HG02642 (cell line): ENCODE results near the gene GLCE.

Source experiments
- ATAC-seq: cut with Tn5 transposase; IDR thresholded peaks from one replicate; pipeline ENCODE4 v1.9.1; 2021; ENCODE audit warnings: mild to moderate bottlenecking; ENCODE audit not compliant: unreplicated experiment, poor library complexity

GLCE gene

DNA sequence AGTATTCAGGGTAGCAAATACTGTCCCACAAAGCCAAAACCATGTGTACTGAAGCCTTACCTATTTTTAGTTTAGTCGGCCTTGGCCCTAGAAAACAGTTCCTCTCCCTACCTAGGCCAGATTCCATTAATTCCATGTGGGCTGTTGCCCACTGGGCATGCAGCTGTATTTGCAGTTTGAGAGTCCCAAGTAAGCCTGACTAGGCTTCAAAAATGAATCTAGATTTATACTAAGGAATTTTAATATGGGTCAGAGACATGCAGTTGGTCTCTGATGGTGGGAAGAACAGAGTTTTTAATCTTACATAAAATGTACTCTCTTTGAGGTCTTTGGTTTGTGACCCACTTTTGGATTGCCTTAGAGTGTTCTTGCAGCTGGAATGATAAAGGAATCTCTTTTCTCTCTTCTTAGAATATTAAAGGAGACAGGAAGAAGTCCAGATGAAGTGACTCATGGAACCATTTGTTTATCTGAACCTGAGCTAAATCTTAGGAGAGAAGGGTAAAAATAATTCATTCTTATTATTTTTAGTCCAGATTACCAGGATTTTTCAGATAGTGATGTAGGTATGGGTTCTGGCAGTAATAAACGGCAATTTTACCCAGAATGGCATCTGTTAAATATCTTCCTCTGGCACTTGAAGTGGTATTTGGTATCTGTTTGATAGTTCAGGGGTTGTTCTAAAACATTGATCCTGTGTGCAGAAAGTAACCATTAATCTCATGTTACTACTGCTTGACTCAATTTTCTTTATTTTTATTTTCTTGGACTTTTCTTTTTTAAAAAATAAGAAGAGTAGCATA lies 33.8 kb downstream of the GLCE start:
- ATAC-seq: no peak

DNA sequence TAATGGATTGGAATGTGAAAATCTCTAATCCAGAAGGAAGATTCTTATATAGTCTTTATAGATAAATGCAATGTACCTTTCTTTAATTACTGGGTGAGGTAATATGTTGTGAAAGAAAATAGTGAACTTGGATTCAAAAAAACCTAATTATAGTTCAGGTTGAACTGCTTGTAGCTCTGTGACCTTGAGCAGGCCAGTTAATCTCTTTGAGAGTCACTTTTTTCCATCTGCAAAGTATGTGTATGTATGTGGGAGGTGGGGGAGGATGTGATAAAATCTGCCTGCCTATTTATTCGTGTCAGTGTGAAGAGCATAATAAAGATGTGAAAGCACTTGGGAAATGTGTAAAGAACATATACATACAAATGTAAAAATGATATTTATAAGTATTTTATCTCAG lies 34.4 kb downstream of the GLCE start:
- ATAC-seq: no peak

DNA sequence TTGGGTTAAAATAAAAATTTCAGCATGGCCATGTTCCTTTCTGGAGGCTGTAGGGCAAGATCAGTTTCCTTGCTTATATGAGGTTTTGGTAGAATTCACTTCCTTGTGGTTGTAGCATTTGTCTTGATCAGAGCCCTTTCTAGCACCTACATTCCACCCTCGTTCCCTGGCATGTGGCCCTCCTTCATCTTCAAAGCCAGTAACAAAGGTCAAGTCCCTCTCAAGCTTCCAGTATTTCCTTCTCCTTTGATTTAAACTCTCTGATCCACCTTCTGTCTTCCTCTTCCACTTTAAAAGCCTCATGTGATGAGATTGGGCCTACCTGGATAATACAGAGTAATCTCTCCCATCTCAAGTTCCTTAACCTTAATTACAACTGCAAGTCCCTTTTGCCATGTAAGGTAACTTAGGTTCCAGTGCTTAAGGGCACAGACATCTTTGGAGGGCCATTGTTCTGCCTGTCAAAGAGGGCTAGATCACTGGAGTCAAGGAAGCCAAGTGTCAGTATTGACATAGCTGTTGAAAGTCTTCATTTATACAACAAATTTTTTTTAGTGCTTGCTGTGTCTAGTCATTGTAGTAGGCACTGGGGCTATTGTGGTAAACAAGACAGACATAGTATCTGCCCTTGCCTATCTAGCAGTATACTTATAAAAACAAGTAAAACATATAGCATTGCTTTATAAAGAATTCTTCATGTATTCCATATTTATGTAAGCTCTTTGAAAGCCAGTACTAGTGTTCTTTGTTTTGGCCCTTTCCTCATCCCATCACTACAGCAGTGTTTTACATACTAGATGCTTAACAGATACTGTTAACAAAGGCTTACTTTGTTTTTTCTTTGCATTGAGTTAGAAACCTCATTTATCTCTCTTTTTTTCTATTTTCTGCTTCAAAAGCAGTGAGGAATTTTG lies 40.7 kb downstream of the GLCE start:
- ATAC-seq: no peak

DNA sequence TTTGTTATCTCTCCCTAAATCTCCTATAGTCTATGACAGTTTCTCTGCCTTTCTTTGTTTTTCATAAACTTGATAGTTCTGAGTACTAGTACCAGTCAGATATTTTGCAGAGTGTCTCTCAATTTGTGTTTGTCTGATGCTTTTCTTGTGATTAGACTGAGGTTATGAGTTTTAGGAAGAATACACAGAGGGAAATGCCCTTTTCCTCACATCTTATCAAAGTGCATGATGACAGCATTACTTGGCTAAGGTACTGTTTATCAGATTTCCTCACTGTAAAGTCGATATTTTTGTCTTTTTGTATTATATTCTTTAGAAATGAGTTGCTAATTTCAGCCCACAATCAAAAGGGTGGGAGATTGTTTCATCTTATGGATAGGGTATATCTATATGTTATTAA lies 45.6 kb downstream of the GLCE start:
- ATAC-seq: no peak

DNA sequence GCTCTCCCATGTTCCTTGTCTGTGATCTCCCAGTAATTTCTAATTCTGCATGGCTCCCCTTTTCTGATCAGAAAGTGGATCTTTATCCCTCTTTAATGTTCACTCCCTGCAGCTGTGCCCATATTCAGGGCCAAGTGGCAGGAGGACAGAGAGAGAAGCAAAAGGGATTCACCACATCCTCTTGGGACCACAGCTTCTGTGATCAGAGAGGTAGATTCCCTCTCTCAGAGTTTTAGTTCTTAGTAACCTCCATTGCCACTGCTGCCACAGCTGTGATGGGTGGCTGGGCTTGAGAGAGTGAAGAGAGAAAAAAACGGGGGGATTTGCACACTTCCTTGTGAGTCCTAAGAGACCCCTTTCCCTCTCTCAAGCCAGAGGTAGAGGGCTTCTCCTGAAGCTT lies 49.2 kb downstream of the GLCE start:
- no peak for ATAC-seq

DNA sequence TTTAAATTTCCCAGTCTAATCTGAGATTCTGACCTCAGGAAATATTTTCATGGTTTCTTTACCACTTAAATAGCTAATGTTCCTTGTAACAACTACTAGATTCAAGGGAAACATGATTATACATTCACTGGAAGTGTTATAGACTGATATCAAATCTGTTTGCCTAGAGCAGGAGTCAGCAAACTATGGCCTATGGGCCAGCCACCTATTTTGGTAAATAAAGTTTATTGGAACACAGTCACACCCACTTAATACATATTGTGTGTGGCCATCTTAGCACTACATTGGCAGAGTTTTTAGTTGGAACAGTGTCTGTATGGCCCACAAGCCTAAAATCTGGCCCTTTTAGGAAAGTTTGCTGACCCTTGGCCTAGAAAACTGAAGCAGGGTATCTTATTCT lies 50.1 kb downstream of the GLCE start:
- no peak for ATAC-seq

DNA sequence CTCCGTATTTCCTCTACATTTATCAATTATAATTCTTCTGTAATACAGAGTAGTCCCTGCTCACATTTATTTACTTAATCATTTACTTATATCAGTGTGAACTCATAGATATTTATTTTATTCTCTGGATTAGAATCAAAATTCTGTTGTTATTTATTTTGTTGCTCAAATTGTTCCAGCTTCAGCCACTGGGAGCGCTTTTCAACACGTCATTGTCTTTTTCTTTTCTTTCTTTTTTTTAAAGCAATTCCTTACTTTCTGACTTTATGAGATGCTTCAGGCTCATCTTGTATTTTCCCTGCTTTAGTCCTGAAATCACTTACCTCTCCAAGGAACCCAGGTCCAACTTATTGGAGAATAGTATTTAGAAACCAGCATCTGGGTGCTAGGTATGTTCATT lies 53.4 kb downstream of the GLCE start:
- no peak for ATAC-seq

DNA sequence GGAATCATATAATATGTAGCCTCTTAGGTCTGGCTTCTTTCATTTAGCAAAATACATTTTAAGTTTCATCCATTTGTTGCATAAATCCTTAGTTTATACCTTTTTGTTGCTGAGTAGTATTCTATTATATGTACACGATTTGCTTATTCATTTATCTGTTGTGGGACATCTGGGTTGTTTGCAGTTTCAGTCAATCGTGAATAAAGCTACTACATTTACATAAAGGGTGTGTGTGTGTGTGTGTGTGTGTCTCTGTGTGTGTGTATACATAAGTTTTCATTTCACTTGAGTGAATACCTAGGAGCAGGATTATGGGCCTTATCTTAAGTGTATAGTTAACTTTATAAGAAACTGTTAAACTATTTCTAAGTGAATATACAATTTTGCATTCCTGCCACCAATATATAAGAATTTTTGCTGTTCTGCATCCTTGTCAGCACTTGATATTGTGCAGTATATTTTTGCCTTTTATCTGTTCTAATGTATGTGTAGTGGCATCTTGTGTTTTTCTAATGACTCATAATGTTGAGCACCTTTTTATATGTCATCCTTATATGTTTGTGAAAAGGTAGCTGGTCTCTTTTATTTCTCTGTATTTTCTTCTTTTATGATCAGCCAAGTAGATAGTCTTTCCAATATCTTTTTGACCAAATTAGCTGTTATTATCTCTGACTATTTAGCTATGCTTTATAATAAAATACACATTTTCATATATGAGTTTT lies 55.0 kb downstream of the GLCE start:
- ATAC-seq: no peak

DNA sequence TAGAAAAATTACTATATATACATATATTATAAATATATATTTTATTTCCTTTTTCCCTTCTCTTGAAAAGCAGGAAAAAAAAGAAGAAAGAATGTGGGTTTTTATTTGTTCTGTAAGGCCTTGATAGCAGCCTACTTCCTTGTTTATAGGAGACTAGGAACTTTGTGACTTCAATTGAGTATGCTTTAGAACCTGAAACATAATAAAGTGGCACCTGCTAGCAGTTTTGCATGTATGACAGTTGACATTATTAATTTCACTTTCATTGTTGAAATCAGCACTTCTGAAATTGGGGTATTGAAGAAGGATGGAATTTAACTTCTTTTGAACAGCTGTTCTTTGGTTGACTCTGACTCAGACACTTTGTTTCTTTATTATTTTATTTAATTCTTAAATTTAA lies 56.9 kb downstream of the GLCE start:
- ATAC-seq: no peak

DNA sequence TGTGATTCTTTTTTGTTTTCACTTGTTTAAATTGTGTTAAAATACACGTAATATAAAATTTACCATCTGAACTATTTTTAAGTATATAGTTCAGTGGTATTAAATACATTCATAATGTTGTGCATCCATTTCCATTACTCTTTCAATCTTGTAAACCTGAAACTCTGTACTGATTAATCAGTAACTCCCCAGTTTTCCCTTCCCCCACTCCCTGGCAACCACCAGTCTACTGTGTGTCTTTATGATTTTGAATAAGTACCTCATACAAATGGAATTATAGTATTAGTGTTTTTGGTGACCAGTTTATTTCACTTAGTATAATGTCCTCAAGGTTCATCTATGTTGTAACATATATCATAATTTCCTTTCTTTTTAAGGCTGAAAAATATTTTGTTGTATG lies 59.3 kb downstream of the GLCE start:
- ATAC-seq: no peak

DNA sequence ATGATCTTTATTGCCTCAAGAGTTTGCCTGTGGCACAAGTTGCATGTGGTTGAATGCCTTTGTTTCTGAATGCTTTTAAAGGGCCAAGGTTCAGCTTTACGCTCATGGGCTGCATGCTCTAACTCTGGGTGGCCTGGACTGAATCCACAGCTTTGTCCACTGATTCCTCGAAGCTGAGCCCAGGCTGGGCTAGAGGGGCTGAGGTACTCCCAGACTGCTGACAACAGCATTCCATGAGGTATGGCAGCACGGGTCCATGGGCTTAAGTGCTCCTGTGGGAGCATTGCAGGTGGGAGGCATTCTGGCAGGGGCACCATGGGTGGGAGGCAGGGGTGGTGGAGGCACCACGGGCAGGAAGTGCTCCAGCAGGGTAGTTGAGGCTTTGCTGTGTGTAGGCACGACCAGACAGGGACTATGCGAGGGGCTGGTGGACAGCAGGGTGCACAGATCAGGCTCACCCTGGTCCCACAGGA lies 61.6 kb downstream of the GLCE start:
- ATAC-seq: no peak

DNA sequence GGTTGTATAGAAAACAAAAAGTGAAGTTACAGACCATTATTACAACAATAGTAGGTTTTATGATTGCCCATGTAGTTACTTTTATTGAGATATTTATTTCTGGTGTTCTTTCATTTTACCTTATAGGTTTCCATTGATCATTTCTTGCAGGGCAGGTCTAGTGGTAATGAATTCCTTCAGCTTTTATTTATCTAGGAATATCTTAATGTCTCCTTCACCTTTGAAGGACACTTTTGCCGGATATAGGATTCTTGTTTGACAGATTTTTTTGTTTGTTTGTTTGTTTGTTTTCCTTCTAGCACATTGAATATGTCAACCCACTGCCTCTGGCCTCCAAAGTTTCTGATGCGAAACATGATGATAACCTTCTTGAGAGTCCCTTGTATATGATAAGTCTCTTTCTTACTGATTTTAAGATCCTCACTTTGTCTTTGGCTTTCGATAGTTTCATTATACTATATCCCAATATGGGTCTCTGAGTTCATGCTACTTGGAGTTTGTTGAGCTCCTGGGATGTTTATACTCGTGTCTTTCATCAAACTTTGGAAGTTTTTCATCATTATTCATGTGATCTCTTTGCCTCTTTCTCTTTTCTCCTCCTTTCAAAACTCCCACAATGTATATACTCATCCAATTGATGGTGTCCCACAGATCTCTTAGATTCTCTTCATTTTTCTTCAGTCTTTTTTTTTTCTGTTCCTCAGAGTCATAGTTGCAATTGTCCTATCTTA lies 62.8 kb downstream of the GLCE start:
- no peak for ATAC-seq

DNA sequence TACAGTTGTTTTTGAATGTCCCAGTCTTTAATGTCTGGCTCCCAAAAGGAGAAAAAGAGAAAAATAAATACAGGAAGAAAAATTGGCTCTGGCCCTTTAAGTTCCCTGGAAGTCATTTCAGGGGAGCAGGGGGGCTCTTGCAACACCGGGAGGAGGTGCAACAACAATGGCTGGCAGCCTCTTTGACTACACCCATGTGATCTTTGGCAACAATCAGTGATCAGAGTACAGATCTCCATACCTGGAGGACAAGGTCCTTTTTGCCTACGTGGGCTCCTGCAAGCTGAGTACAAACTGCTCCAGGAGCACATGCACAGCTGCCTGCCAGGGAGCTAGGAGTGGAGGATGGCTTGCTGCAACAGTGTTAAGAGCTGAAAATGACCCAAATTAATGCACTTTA lies 63.9 kb downstream of the GLCE start:
- ATAC-seq: no peak

DNA sequence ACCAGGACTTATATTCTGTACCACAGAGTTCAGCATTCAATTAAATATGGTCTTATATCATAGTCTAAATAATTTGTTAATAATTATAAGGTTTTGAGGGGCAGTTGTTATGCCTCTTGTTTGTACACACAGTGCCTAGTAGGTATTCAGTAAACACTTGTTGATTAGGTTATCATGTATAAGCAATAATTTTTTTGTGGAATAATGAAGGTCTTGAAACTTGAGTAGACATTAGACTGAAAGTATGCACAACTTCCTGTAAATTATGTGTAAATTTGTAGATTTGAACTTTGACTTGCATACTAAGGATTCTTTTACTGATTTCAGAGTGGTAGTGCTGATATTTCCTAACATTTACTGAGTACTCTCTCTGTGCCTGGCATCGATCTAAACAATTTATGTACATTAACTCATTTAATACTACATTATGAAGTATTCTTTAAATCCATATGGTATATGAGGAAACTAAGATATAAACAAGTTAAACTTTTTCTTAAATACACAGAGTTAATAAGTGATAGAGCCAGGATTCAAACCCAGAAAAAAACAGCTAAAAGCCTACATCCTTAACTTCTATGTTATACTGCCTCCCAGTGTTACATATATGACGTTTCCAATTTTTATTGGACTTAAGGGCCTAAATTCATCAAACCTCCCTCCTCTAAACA lies 65.1 kb downstream of the GLCE start:
- ATAC-seq: no peak

DNA sequence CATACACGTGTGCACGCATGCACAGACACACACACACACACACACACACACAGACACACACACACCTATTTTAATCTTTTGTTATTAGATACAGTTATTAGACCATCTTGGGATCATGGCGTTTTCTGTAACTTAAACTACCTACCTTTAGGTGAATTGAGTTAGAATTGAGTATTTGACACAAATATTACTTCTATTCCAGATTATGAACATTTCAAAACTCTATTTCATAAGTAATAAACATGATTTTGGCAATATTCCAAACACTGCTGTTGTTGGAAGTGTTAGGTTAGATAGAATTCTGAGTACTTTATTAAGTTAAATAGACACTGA lies 65.6 kb downstream of the GLCE start:
- no peak for ATAC-seq

DNA sequence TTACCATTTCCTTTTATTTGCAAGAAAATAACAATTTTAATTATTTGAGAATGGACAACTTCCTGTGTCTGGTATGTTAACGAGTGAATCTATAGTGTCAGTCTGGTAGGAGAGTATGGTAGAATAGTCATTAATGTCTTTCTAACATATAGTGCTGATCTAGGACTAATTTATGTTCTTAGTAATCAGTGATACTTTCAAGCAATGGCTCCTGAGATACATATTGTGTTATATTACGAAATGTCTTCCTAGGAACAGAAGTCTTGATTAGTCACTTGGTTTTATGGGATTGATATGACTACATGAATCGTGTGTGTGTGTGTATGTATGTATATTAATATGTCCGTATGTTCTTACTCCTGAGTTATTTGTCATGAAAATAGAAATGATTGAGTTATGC lies 71.7 kb downstream of the GLCE start:
- no peak for ATAC-seq

DNA sequence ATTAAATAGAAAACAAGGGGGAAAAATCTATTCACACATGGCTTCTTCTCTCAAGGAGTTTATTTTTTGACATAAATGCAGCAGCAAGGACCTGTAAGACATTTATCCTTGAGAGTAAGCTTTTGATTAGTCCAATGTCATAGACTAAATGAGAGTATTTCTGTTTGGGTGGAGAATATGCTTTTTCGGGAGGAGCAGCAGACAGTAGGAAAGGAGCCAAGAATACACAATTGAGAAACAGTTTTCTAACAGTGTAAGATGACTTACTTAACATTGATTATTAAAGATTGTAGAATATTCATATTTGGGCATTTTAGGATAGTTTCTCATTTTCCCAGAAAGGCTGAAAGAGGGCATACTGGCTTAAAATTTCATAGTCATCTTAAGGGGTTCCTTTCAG lies 72.3 kb downstream of the GLCE start:
- ATAC-seq: no peak

DNA sequence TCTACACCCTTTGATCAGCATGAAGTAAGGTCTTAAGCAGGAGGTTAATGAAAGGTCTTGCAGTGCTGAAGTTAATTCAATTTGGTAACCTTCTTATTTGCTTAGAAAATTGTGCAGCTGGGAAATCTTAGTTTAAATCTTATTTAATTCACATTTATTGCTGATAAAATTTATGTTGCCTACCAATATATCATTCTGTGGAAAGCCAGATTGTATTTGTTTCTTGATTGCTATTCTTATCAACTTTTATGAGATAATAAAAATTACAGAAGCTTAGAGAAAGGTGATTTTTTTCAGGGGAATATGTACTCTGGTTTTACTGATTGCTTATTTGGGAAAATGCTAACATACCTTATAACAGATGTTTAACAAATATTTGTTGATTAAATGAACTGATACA lies 74.2 kb downstream of the GLCE start:
- no peak for ATAC-seq

DNA sequence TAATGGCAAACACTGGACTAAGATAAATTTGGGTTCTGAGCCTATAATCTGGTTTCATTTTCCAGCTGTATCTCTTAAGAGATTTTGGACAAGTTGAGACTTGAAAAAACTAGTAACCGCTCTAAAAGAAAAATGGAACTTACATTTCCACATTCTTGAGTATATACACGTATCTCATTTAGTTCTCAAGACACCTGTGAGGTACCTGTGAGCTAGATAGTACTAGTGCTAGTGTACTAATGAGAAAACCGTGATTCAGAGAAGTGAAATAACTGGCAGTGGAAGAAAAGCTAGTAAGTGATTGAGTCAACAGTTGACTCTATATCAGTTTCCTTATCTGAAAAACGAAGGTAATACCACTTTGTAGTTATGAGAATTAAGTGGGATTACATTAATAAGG lies 76.1 kb downstream of the GLCE start:
- ATAC-seq: no peak

DNA sequence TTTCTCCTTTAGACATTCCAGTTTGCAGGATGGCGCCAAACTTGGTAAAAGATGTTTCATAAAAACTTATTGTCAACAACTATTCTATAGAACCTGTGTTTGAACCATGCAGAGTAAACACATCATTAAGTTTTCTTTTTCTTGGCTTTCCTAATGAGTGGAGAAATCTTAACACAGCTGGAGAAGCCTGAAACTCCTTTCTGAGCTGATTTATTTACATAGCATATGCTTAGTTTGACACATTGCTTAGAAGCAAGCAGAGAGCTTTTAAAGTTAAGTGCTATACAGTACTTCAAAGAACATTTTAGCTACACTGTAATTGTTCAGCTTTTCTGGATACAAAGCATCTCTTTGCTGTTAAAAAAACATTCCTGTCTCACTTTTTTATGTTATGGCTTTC lies 77.3 kb downstream of the GLCE start:
- ATAC-seq: no peak
